CD4-positive, alpha-beta T cell treated with Interferon alpha-2 for 1 hour (primary cell): ENCODE data around the gene AHI1.

Experiments used
- DNase-seq, 2 donors: peaks; one replicate each; pipeline ENCODE4 v3.0.0-alpha.2; 2020 to 2022

Gene AHI1

DNA sequence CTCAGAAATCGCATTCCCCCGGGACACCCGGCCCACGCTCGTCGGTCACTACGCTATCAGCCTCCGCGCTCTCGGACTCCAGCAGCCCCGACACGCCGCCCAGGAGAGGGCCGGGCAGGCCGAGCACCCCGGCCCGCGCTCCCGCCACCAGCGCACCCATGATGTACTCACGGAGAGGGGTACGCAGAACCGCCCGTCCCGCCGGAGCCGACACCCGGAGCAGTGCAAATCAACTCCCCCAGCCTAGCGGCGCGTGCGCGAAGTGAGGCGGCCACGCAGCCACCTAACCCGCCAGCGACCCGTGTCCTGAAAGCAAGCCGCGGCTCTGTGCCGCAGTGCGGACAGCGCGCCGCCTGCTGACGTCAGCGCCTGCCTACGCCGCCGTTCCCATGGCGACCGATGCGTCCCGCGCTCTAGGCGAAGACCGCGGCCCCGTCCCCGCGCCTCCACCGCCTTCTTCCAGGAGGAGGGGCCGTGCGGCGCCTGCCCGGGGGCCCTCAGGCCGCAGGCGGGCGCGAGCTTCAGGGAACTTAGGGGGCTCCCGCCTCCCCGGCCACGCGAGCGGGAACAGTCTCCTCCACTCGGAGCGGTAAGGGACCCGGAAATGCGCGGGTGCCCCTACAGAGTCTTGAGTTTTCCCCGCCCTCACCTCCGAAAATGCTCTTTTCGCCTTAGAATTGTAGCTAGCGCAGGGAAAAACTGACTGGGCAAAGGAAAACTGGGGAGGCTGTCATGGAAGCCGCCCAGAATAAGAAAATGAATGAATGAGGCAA, at the start of gene AHI1:
AHI1 (minus strand) TSS at position 329 of the 773 bp plus-strand sequence. CDS start 5,503 bp downstream, outside the sequence.
- DNase-seq: peak; percentile 92 to 93

DNA sequence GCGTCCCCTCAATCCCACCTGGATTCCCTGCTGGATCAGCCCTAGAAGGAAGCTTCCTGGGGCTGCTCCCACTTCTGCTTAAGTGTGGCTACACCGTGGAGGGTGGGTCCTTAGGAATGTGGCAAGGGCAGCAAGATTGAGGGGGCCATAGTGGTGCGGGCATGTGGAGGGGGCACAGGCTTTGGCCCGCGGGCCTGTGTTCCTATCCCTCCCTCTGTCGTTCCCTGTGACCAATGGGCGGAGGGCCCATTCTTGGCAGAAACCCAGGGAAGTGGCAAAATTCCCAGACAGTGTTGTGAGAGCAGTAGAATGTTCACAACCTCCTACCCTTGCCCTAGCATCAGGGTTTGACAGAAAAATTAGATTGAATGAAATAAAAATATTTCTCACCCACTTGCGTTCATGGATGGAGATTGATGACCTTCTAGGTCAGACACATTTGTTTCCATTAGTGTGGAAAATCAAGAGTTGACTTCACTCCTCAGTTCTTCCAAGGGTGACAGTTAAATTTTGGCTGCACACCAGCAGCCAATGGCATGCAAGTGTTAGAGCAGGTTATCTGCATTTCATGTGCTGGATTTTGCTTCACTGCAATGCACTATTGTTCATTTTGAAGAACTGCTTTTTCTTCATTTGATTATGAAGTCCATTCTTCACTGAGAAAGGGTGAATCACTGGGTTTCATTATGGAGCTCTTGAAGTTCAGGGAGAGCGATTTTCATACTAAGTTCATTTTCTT, 49.3 kb upstream of the AHI1 start:
- DNase-seq: no peak

DNA sequence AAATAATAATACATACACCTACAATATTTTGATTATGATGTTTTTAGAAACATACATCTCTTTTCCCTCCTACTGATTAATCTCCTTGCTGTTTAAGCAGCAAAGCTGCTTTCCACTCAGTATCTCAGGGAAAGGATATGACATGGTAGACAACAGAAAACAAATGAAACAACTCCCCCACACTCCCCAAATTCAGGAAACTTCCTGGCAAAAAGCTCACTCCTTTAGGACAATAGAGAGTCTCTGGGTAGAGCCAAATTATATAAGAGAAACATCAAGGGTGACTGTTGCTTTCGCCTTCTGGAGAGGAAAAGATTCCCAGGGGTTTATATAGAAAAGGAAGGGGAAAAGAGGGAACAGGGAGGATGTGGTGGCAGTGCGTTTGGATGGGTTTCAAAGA, 48.7 kb upstream of the AHI1 start:
- DNase-seq: no peak

DNA sequence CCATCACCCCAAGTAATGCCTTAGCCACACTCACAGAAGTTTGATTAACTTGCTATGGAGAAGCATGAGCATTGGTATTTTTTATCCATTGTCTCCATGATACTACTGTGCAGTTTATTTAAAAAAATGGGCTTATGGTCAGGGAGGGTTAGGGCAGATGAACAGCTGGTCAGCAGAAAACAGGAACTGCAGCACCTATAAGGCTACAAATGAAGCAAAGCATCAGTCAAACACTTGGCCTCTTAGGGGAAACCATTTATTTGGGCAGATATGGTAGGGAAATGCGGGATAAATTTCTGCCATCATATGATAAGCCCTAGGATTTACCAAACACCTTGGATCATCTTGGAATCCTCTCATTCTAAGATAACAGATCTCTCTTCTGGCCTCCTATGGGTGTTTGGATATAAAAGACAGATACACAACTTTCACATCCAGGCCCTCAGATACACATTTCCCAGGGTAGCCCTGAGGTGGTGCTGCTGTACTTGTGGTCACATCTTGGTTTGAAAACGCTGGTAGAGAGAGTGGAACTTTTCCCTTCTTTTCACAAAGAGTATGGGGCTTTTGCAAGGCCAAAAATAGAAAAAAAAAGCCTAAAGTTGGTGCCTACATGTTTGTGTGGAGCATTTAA, 42.8 kb upstream of the AHI1 start:
- DNase-seq: no peak

DNA sequence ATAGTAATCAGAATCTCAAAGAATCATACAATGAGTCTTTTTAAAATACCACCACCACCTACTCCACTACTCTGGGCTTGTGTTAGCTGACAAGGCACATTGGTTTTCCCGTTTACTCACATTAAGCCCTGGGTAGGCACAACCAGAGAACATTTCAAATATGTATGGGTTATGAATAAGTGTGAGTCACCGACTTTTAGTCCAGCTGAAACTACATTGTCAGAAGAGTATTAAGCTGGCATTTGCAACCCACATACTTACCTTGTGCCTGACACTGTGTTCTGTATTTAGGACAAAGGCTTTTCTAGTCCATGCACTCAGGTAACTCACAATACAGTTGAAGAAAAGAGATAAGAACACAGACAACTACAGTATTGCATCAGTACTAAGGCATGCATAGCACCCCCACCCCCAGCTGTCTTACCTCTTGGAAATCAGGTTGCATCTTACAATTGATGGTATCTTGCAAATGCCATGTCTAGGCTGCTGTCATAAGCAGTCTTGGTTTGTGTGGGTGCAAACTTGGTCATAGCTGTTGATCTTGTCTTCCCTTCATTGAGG, 40.3 kb upstream of the AHI1 start:
- DNase-seq: peak in 1 of 2 donors; percentile 20

DNA sequence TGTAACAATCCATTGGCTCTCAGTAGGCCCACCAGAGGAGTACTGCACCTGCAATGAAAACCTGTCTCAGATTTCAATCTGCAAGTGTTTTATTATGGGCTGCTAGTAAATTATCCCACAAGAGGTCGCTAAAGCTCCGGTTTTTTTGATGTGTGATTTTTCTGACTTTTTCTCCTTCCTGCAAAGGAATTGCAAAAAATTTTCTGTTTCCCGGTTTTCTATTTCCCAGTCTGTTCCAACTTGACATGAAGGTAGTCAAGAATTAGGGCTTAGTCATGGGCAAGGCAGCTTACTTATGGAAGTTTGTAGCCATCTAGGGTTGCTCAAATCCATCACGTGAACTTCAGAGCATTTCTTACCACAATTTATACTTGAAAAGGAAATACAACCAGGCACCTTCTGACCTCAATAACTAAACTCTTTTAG, 38.5 kb upstream of the AHI1 start:
- DNase-seq: peak; percentile 6 to 49

DNA sequence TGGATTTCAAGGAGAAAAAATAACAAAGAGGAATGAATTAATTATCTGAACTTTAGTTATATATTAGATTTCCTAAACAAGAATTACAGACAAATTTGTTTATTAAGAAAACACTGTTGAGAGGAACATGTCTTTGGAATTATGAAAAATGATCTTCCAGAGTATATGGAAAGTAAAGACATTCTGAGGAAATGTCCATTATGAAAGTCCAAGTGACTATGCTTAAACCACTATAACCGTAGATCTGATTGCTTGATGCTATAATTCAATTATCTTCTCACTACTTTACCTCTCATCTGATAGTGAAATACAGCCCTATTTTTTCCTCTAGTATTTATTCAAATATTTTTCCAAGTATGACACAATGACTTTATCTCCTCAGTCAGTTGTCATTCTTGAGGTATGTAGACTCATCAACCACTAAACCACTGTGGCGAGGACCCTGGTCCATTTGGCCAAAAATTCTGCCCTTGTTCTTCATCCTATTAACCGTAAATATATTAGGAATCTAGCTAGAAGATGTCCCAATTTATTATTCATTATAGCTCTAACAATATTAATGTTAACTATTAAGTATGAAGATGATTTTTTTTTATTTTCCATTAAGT, 37.3 kb upstream of the AHI1 start:
- no peak for DNase-seq

DNA sequence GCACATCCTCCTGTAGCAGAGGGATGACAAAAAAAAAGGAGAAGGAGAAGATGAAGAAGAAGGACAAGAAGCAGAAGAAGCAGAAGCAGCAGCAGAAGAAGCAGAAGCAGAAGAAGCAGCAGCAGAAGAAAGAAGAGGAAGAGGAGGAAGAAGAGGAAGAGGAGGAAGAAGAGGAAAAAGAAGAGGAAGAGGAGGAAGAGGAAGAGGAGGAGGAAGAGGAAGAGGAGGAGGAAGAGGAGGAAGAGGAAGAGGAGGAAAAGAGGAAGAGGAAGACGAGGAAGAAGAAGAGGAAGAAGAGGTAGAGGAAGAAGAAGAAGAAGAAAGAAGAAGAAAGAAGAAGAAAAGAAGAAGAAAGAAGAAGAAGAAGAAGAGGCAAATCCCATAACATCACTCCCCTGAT, 35.0 kb upstream of the AHI1 start:
- no peak for DNase-seq

DNA sequence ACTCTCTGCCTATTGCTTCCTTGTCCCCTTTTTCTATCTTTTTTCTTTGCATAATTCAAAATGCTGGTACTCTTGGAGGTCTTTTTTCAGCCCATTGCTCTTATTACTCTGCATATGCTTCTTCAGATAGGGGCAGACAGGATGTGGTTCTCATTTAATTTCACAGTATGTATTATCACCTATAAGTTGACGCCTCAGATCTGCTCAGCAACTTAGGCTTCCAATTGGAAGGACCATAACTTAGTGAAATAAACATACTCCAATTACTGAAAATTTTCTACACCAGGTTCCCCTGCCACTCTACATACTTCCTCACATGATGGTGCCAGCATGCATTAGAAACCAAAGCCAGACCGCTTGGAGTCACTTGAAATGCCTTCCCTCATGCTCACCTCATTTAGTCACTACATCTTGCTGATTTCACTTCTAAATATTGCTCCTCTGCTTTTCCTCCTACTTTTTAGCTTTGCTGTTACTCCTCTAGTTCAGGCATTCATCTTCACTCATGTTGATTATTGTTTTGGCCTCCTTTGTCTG, 34.5 kb upstream of the AHI1 start:
- DNase-seq: peak in 1 of 2 donors; percentile 4

DNA sequence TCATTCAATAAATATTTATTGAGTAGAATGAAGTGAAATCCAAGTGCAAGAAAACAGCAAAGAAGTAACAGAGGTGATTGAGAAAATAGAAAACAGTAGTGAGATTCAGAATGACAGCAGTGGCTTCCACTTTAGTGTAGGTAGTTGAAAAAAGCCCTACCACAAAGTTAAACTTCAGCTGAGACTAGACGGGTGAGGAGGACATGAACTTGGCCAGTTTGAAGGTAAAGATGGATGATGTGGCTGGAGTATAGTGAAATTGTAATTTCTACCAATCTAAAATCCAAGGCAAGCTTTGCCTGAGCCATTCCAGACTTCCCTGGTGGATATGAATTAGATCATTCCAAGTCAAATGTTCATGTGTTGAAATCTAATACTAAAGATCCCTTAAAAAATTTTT, 32.6 kb upstream of the AHI1 start:
- DNase-seq: no peak

DNA sequence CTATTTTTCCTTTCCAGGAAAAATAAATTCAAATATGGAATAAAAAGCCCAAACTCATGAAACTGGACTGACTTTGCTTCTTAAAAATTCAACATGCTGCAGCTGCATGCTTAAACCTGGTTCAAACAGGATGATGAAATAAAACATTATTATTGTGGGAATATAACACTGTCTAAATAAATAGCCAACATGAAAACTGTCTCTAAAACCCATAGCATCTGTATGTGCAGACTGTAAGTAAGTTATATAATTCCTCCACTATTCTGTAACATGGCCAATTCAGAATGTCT, 30.4 kb upstream of the AHI1 start:
- no peak for DNase-seq

DNA sequence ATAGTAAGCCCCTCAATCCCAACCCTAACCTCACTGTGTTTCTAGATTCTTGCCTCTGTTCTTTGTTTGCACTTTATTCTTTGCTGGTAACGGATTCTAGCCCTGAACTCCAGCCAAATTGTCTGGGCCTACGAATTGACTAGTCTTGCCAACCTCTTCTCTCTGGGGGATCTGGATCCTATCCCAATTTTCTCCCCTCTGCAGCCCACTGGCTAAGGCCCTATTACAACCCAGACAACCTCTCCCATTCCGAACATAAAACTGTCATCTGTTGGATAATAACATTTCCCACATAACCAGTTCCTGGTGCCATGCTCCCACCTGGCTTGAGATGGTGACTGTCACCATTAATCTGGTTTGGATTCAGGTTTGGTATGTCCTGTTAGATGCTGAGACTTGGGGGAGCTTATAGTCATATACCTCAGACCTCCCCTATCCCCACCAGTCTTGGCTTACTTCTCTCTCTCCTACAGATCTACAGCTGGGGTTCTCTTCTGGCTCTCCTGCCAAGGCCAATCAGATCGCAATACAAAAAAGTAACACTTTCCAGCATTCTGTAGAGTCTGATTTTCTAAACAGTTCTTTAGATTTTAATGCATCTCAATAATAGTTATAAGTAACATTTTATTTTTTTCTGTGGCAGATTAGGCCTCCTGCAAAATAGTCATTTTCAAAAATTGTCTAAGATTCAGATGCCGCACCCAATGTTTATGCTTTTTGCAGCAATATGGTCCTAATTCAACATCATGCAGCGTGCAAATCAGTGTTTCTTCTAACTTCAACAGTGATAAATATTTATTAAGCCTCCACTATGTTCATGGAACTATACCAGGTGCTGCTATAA, 29.8 kb upstream of the AHI1 start:
- DNase-seq: no peak

DNA sequence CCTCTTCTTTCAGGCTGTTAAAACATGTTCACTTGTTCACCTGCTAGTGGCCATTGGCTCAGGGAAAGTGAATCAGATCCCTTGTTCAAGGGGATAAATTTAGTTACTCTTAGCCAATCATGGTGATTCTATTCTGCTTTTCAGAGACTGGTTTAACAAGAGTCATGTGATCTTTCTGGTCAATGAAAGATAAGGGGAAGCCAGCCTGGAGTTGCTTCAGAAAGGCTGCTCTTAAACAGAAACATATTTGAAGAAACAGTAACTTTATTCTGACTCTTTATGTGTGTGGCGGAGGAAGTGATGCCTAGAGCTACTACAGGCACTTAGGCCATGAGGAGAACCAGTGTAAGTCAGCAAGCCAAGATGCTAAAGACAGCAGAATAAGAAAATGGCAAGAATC, 28.1 kb upstream of the AHI1 start:
- no peak for DNase-seq

DNA sequence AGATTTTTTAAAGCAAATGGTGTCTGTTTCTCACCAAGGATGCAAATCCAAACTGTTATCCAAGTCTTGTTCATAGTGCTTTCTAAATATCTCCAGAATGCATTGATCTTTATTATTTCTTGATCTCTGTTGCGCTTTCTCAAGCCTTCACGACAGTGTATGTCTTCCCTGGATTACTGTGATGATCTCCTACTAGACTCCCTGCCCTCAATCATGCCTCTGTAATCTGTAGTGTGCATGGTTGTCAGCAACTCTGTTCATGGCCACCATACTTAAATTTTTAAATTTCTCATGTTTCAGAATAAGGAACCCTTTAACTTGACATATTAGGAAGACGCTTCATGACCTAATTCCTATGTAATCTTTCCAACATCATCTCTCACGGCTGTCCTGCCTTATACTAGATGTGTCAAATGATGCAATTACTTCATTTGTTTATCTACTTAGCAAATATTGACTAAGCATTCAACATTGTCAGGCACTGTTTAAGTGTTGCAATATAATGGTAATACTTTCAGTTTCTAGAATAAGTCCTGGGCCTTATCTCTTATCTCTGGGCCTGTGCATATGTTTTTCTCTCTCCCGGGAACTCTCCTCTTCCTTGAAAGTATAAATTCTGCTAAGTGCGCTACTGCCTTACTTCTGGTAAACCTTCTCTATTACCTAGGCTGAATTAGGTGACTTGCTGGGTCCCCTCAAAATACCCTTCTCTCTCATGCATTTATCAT, 25.6 kb upstream of the AHI1 start:
- no peak for DNase-seq

DNA sequence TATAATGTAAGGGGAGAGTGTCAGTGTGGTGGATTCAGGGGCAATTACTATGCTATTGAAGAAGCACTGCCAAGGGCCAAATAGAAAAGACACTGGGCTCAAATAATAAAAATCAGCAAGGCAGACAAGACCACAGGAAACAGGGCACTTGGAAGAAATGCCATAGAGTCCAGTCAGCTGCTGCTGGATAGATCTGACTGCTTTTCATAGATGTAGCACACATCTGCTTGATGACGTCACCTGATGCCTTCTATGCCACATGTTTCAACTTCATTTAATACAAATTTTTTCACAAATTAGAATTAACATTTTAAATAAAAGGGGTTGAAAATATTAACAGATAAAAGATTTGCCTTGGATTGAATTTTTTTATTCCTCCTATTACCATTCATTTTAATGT, 23.9 kb upstream of the AHI1 start:
- DNase-seq: no peak

DNA sequence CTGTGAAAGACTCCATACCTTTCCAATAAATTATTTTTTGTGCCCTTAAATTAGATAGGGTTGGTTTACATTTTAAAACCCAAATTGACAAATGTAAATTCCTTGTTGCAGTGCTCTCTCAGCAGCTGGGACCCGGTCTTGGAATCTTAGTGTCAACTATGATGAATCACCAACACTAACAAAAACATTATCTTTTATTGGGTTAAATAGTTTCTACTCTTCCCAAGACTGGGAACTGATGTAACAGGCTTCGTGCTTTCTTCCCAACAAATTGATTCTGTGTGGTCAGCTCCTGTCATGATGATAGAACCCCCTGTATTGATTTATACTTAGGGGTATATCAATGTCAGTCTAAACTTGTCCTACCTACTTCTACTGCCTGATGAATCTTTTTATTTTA, 23.2 kb upstream of the AHI1 start:
- DNase-seq: no peak

DNA sequence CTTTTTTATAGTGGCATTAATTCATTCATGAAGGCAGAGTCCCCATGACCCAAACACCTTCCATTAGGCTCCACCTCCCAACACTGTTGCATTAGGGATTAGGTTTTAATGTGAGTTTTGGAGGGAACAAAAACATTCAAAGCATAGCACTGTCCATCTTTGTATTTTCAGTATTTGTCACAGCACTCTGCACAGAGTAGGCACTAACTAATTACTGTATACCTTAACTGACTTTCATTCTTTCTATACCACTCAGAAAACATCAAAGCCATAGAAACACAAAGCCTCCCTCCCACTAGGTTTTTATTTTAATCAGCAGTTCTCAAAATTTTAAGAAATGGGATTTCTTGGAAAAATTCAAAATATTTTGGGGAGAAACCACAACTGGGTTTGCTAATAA, 21.8 kb upstream of the AHI1 start:
- DNase-seq: no peak

DNA sequence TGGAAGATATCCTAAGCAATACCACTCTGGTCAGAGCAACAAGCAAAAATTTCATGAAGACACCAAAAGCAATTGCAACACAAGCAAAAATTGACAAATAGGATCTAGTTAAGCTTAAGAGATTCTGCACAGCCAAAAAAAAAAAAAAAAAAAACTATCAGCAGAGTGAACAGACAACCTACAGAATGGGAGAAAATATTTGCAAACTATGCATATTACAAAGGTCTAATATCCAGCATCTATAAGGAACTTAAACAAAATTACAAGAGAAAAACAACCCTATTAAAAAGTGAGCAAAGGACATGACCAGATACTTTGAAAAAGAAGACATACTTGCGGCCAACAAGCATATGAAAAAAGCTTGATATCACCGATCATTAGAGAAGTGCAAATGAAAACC, 20.0 kb upstream of the AHI1 start:
- no peak for DNase-seq

DNA sequence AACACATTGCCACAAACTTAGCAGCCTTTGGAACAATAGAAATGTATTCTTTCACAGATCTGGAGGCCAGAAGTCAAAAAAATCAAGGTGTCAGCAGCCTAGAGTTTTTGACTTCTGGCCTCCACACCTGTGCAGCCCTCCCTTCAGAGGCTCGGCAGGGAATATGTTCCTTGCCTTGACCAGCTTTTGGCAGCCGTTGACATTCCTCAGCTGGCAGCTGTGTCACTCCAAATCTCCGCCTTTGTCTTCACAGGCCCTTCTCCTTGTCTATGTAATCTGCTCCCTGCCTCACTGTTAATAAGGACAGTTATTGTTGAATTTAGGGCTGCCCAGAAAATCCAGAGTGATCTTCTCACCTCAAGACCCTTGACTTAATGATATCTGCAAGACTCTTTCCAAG, 17.2 kb upstream of the AHI1 start:
- DNase-seq: no peak

DNA sequence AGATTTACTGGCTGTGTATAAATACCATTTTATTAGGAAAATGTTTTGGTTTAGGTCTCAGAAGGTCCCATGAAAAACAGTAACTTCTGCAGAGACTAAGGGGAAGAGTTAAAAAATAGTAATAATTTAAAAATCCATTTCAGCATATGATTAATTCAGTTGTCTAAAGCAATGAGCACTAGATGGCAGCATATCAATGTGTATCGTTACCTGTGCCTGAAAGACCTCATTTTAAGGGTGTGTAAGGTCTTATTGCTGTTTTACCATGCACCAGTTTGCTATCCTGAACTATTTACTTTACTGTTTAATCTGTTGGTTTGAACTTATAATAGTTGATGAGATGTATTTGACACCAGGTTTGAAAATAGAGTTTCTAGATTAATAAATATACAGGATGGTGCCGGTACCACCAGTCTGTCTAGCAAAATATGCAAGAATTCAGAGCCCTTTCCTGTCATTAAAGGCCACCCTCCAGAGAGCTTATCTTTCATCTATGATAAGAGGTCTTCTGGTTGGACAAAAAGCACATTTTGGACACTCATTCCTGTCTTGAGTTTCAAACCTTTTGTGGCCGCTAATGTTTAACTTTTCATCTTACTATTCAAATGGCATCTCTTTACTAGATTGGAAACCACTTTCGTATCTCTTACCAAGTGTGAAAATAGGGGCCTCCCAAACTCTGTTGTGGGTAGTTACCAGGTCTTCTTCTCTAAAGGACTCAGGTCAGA, 8.9 kb upstream of the AHI1 start:
- DNase-seq: peak in 1 of 2 donors; percentile 65

DNA sequence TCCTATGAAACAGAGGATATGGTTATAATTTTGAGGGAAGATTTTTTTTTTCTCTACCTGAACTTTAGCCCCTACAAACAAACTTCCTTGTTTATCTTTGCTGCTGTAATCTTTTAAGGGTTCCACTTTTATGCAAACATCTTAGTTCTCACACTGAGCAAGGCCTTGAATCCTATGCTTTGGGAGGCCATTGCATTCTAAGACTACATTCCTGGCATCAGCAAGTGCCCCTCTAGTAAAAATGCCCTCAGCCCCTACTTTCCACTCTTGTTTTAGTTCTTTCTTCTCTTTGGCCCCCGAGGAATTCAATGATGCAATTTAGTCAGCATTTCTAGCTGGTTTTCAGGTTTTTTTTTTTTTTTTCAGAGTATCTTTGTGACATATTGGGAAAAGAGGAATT, 8.1 kb upstream of the AHI1 start:
- DNase-seq: no peak
